SK-N-SH (cell line): ENCODE results near the gene CELF2. TPM values are rescaled to one million over a fixed set of nuclear protein-coding genes. Genes with fewer than 3 reads are reported as not detected.

ENCODE experiments used
- CTCF ChIA-PET: fragments of 300-600, 350-600 bp; formaldehyde crosslinking; extraction: SDS; loops from one replicate; lab custom pipeline; 2021; lab: Yijun Ruan, JAX
- POLR2A ChIA-PET: fragments of 350-600 bp; sonication (Branson Sonifier 250); formaldehyde crosslinking; extraction: SDS; loops from one replicate; lab custom pipeline; 2020; ENCODE audit warnings: antibody characterized with exemption, inconsistent platforms; lab: Yijun Ruan, JAX
- DNase-seq: peaks from one replicate; pipeline ENCODE4 v3.0.0; 2012
- H2AFZ ChIP-seq: fragments of 200-600 bp; sonication (generic); 2 replicates; pipeline ENCODE4 v1.8.1; 2016; ENCODE audit warnings: antibody characterized with exemption, mild to moderate bottlenecking, low read depth
- H3F3A ChIP-seq: fragments of 200-600 bp; sonication (generic); replicated peaks from 2 replicates; pipeline ENCODE3; 2016; ENCODE audit warnings: antibody characterized with exemption, mild to moderate bottlenecking; ENCODE audit not compliant: insufficient read depth
- H3K27ac ChIP-seq, 2 experiments: fragments of 200-500 bp in 1 of 2; fragments of 200-600 bp in 1 of 2; sonication (Bioruptor generic) in 1 of 2; sonication (generic), shearing (Covaris generic) in 1 of 2; 2 replicates each; pipeline versions ENCODE4 v1.5.1 to v1.6.1; 2014 to 2016; ENCODE audit warnings: low read depth in 2 of 2, inconsistent platforms in 1 of 2, low read length in 1 of 2, mild to moderate bottlenecking in 1 of 2, mixed read lengths in 1 of 2
- H3K27me3 ChIP-seq: fragments of 200-600 bp; sonication (generic), shearing (Covaris generic); 2 replicates; pipeline ENCODE4 v1.6.1; 2016; ENCODE audit warnings: mixed run types; ENCODE audit not compliant: insufficient read depth
- H3K36me3 ChIP-seq, 2 experiments: fragments of 200-500 bp in 1 of 2; fragments of 200-600 bp in 1 of 2; sonication (Bioruptor generic) in 1 of 2; sonication (generic) in 1 of 2; replicated peaks in 1 of 2; 2 replicates each; pipeline versions ENCODE3 to v1.5.1; 2014 to 2016; ENCODE audit warnings: low read length in 1 of 2, mild to moderate bottlenecking in 1 of 2; ENCODE audit not compliant: insufficient read depth in 2 of 2, control insufficient read depth in 1 of 2
- H3K4me1 ChIP-seq, 2 experiments: fragments of 200-500 bp in 1 of 2; fragments of 200-600 bp in 1 of 2; sonication (Bioruptor generic) in 1 of 2; sonication (generic), shearing (Covaris generic) in 1 of 2; 2 replicates each; pipeline versions ENCODE4 v1.5.1 to v1.6.1; 2014 to 2016; ENCODE audit warnings: low read depth in 1 of 2, low read length in 1 of 2, mixed run types in 1 of 2; ENCODE audit not compliant: insufficient read depth in 2 of 2, control insufficient read depth in 1 of 2
- H3K4me2 ChIP-seq: fragments of 200-600 bp; sonication (generic), shearing (Covaris generic); 2 replicates; pipeline ENCODE4 v1.6.1; 2017; ENCODE audit warnings: mixed run types
- H3K4me3 ChIP-seq, 2 experiments: fragments of 200-500 bp in 1 of 2; fragments of 200-600 bp in 1 of 2; sonication (Bioruptor generic) in 1 of 2; sonication (generic), shearing (Covaris generic) in 1 of 2; 2 replicates each; pipeline versions ENCODE4 v1.5.1 to v1.8.1; 2014 to 2016; ENCODE audit warnings: low read depth in 2 of 2, inconsistent platforms in 1 of 2, low read length in 1 of 2, mild to moderate bottlenecking in 1 of 2, mixed read lengths in 1 of 2, moderate library complexity in 1 of 2
- H3K79me2 ChIP-seq: fragments of 200-600 bp; sonication (generic); 2 replicates; pipeline ENCODE4 v1.8.1; 2017; ENCODE audit warnings: mild to moderate bottlenecking; ENCODE audit not compliant: insufficient read depth
- H3K9ac ChIP-seq: fragments of 200-600 bp; sonication (generic); 2 replicates; pipeline ENCODE4 v1.6.1; 2017; ENCODE audit warnings: mixed run types
- H3K9me2 ChIP-seq: fragments of 200-600 bp; sonication (generic); 2 replicates; pipeline ENCODE4 v1.6.1; 2017; ENCODE audit warnings: mixed run types
- H3K9me3 ChIP-seq: fragments of 200-600 bp; sonication (generic); 2 replicates; pipeline ENCODE4 v1.6.1; 2017; ENCODE audit warnings: mixed run types, mild to moderate bottlenecking, moderate library complexity
- H4K20me1 ChIP-seq: fragments of 200-600 bp; sonication (generic); 2 replicates; pipeline ENCODE4 v1.6.1; 2017; ENCODE audit warnings: mild to moderate bottlenecking, mixed run types; ENCODE audit not compliant: insufficient read depth
- ELF1 ChIP-seq: IDR thresholded peaks from 2 replicates; pipeline ENCODE4 v1.4.0; 2012
- FOXM1 ChIP-seq: IDR thresholded peaks from 2 replicates; pipeline ENCODE4 v1.4.0; 2012; ENCODE audit warnings: low read depth, mild to moderate bottlenecking
- GABPA ChIP-seq: IDR thresholded peaks from 2 replicates; pipeline ENCODE4 v1.4.0; 2012; ENCODE audit warnings: low read depth, mild to moderate bottlenecking
- JUND ChIP-seq: IDR thresholded peaks from 2 replicates; pipeline ENCODE4 v1.4.0; 2012
- MEF2A ChIP-seq: IDR thresholded peaks from 2 replicates; pipeline ENCODE4 v1.4.0; 2012; ENCODE audit warnings: low read depth, borderline replicate concordance
- NFIC ChIP-seq: IDR thresholded peaks from 2 replicates; pipeline ENCODE4 v1.4.0; 2012; ENCODE audit warnings: borderline replicate concordance
- NRF1 ChIP-seq: IDR thresholded peaks from 2 replicates; pipeline ENCODE4 v1.6.1; 2012; ENCODE audit warnings: low read depth, mild to moderate bottlenecking, low read length
- POLR2AphosphoS5 ChIP-seq: IDR thresholded peaks from 2 replicates; pipeline ENCODE4 v1.6.1; 2012; ENCODE audit warnings: low read depth, low read length
- SMC3 ChIP-seq: IDR thresholded peaks from 2 replicates; pipeline ENCODE4 v1.6.1; 2012; ENCODE audit warnings: low read depth, low read length, improper control_type of control experiment
- TAF1 ChIP-seq: IDR thresholded peaks from 2 replicates; pipeline ENCODE4 v1.6.1; 2012; ENCODE audit warnings: low read depth, mild to moderate bottlenecking, low read length, moderate library complexity, borderline replicate concordance
- YY1 ChIP-seq: IDR thresholded peaks from 2 replicates; pipeline ENCODE4 v1.4.0; 2012; ENCODE audit warnings: low read depth, mild to moderate bottlenecking
- WGBS: methylation state at CpG from one replicate; pipeline ENCODE4 v1.1.6; 2017; ENCODE audit warnings: low lambda C conversion rate; 5-methylcytosine and 5-hydroxymethylcytosine counted together
- polyA plus RNA-seq, 3 experiments: library from polyadenylated mRNA; depleted of rRNA; stranded (reverse); fragments of >200 nt; gene quantifications; 2 replicates each; pipeline ENCODE4 v1.2.3, GENCODE V29; 2012
- TF ChIP-seq, protein P1 (sequence below): IDR thresholded peaks from 2 replicates; pipeline ENCODE4 v1.4.0; 2012; ENCODE audit warnings: low read depth, borderline replicate concordance
- TF ChIP-seq, protein P2 (sequence below): IDR thresholded peaks from 2 replicates; pipeline ENCODE4 v1.4.0; 2012; ENCODE audit warnings: low read depth, borderline replicate concordance
- TF ChIP-seq, protein P3 (sequence below): fragments of 150-350 bp; IDR thresholded peaks from 2 replicates; pipeline ENCODE4 v1.6.1; 2017; ENCODE audit warnings: antibody characterized with exemption, low read length, low read depth, borderline replicate concordance
- TF ChIP-seq, protein P4 (sequence below): IDR thresholded peaks from 2 replicates; pipeline ENCODE4 v1.6.1; 2012; ENCODE audit warnings: mild to moderate bottlenecking, low read depth, low read length, moderate library complexity
- TF ChIP-seq, protein P5 (sequence below): IDR thresholded peaks from 2 replicates; pipeline ENCODE4 v1.4.0; 2012; ENCODE audit warnings: low read depth
- TF ChIP-seq, protein P6 (sequence below): fragments of 200-600 bp; sonication (generic); IDR thresholded peaks from 2 replicates; pipeline ENCODE4 v1.6.1; 2017; ENCODE audit warnings: antibody characterized with exemption, mild to moderate bottlenecking, moderate library complexity

CELF2 gene
- polyA plus RNA-seq, 1 of the 3 experiments (the other 2 are of a cell fraction), result 0.03 TPM

DNA sequence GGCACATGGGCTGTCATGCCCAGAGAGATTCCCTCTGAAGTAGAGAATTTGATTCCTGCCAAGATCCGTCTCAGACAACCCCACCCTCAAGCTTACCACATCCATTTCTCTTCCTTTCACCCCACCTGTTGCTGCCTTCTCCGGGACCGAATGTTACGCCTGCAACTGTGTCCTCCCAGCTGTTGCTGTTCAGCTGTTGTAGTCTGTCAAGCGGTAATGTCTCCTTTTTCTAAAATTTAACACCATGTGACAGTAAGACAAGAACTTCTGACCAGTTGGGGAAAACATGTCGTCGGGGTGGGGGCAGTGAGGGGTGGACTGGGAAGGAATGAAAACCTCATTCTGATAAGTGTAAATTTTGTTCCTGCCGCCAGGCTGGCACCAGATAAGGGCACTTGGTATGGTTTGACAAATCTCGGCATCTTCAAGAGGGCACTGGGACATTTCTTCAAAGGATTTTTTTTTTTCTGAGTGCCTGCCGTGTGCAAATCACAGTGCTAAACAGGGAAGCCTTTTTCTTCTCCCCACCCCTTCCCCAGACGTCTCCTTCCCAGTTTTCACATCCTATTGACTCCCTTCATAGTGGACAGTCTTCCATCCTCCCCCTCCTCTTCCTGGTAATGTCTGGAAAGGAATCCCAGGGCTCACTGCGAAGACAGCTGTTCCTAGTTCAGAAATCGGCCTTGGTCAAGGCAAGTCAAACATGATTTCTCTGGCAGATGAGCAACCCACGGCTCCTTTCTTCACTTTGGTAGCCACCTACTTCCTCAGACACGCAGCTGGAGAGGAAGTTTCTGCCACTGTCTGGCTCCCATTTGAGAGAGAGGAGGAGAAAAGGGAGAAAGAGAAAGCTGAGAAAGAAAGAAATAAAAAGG, 5.0 kb upstream of the CELF2 start:
- CTCF ChIA-PET, result interaction anchor here (0.9 to 1.4 kb wide), 3 partner anchors 12 to 25 kb away, joined by 3 to 4 read pairs (median 3); no protein-coding TSS in a partner anchor
- DNase-seq, result no peak
- Histone ChIP-seq H4K20me1 (no peaks in the 10 kb centered on the region), H3K79me2 (no peaks in the 10 kb centered on the region), H3K4me2 (no peak overlapping the region), H2AFZ (no peak overlapping the region), H3K36me3 (no peaks in the 10 kb centered on the region), H3K27ac (no peak overlapping the region), H3K4me1 (no peaks in the 10 kb centered on the region; a peak in 1 of 4 replicates), H3K4me3 (no peak overlapping the region), H3K9me2 (no peaks in the 10 kb centered on the region), H3K9me3 (no peaks in the 10 kb centered on the region), H3F3A (no peaks in the 10 kb centered on the region), H3K27me3 (no peaks in the 10 kb centered on the region), H3K9ac (no peak overlapping the region)
- TF ChIP-seq JUND, result no peak
- TF ChIP-seq GABPA, result no peak
- no peak for TF ChIP-seq NRF1
- TF ChIP-seq, protein P1, sequence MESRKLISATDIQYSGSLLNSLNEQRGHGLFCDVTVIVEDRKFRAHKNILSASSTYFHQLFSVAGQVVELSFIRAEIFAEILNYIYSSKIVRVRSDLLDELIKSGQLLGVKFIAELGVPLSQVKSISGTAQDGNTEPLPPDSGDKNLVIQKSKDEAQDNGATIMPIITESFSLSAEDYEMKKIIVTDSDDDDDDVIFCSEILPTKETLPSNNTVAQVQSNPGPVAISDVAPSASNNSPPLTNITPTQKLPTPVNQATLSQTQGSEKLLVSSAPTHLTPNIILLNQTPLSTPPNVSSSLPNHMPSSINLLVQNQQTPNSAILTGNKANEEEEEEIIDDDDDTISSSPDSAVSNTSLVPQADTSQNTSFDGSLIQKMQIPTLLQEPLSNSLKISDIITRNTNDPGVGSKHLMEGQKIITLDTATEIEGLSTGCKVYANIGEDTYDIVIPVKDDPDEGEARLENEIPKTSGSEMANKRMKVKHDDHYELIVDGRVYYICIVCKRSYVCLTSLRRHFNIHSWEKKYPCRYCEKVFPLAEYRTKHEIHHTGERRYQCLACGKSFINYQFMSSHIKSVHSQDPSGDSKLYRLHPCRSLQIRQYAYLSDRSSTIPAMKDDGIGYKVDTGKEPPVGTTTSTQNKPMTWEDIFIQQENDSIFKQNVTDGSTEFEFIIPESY, result no peak
- TF ChIP-seq TAF1, result no peak
- POLR2A ChIA-PET, result no interaction called here
- WGBS, result 22% methylated on average over 15 of the region's 15 CpGs

DNA sequence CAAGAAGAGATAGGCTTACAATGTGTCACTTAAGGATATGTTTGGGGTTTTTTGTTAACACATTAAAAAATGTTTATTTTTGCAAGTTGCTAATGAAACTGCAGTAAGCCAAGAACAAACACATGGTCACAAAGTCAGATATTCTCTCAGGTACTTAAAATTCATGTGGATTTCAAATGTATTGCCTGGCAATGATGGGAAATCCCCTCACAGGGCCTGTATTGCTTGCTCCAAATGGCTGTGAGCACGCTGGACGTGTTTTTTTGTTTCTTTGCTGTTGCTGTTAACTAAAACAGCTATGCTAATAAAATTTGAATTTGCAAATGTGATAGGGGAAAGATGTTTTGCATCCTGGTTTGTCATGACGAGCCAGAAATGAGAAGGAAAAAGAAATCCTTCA, 3.8 kb upstream of the CELF2 start:
- no peak for TF ChIP-seq POLR2AphosphoS5
- TF ChIP-seq GABPA, result no peak
- no peak for TF ChIP-seq FOXM1
- TF ChIP-seq, protein P2, sequence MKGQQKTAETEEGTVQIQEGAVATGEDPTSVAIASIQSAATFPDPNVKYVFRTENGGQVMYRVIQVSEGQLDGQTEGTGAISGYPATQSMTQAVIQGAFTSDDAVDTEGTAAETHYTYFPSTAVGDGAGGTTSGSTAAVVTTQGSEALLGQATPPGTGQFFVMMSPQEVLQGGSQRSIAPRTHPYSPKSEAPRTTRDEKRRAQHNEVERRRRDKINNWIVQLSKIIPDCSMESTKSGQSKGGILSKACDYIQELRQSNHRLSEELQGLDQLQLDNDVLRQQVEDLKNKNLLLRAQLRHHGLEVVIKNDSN, result no peak
- TF ChIP-seq YY1, result no peak
- TF ChIP-seq, protein P3, sequence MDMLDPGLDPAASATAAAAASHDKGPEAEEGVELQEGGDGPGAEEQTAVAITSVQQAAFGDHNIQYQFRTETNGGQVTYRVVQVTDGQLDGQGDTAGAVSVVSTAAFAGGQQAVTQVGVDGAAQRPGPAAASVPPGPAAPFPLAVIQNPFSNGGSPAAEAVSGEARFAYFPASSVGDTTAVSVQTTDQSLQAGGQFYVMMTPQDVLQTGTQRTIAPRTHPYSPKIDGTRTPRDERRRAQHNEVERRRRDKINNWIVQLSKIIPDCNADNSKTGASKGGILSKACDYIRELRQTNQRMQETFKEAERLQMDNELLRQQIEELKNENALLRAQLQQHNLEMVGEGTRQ, result no peak
- no peak for TF ChIP-seq JUND
- TF ChIP-seq NFIC, result no peak
- TF ChIP-seq, protein P4, sequence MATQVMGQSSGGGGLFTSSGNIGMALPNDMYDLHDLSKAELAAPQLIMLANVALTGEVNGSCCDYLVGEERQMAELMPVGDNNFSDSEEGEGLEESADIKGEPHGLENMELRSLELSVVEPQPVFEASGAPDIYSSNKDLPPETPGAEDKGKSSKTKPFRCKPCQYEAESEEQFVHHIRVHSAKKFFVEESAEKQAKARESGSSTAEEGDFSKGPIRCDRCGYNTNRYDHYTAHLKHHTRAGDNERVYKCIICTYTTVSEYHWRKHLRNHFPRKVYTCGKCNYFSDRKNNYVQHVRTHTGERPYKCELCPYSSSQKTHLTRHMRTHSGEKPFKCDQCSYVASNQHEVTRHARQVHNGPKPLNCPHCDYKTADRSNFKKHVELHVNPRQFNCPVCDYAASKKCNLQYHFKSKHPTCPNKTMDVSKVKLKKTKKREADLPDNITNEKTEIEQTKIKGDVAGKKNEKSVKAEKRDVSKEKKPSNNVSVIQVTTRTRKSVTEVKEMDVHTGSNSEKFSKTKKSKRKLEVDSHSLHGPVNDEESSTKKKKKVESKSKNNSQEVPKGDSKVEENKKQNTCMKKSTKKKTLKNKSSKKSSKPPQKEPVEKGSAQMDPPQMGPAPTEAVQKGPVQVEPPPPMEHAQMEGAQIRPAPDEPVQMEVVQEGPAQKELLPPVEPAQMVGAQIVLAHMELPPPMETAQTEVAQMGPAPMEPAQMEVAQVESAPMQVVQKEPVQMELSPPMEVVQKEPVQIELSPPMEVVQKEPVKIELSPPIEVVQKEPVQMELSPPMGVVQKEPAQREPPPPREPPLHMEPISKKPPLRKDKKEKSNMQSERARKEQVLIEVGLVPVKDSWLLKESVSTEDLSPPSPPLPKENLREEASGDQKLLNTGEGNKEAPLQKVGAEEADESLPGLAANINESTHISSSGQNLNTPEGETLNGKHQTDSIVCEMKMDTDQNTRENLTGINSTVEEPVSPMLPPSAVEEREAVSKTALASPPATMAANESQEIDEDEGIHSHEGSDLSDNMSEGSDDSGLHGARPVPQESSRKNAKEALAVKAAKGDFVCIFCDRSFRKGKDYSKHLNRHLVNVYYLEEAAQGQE, result no peak
- TF ChIP-seq, protein P5, sequence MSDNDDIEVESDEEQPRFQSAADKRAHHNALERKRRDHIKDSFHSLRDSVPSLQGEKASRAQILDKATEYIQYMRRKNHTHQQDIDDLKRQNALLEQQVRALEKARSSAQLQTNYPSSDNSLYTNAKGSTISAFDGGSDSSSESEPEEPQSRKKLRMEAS, result no peak
- no peak for TF ChIP-seq ELF1
- TF ChIP-seq, protein P6, sequence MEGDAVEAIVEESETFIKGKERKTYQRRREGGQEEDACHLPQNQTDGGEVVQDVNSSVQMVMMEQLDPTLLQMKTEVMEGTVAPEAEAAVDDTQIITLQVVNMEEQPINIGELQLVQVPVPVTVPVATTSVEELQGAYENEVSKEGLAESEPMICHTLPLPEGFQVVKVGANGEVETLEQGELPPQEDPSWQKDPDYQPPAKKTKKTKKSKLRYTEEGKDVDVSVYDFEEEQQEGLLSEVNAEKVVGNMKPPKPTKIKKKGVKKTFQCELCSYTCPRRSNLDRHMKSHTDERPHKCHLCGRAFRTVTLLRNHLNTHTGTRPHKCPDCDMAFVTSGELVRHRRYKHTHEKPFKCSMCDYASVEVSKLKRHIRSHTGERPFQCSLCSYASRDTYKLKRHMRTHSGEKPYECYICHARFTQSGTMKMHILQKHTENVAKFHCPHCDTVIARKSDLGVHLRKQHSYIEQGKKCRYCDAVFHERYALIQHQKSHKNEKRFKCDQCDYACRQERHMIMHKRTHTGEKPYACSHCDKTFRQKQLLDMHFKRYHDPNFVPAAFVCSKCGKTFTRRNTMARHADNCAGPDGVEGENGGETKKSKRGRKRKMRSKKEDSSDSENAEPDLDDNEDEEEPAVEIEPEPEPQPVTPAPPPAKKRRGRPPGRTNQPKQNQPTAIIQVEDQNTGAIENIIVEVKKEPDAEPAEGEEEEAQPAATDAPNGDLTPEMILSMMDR, result no peak
- no peak for TF ChIP-seq SMC3
- TF ChIP-seq MEF2A, result no peak
- no peaks in the 10 kb centered on the region for H3K79me2 ChIP-seq
- ChIA-PET CTCF (interaction anchor here (0.9 to 1.4 kb wide), 2 partner anchors 11 to 22 kb away, joined by 3 read pairs; no protein-coding TSS in a partner anchor), POLR2A (no interaction called here)
- no peaks in the 10 kb centered on the region for H3K36me3 ChIP-seq
- no peak overlapping the region for H3K9ac ChIP-seq
- no peaks in the 10 kb centered on the region for H3K9me3 ChIP-seq
- no peaks in the 10 kb centered on the region for H3F3A ChIP-seq
- H3K4me2 ChIP-seq, result no peak overlapping the region
- H3K4me3 ChIP-seq, result no peak overlapping the region
- 11% methylated on average over 3 of the region's 3 CpGs for WGBS
- H2AFZ ChIP-seq, result no peak overlapping the region
- no peaks in the 10 kb centered on the region for H3K9me2 ChIP-seq
- H3K27me3 ChIP-seq, result no peaks in the 10 kb centered on the region
- DNase-seq, result no peak
- no peaks in the 10 kb centered on the region for H4K20me1 ChIP-seq
- H3K27ac ChIP-seq, result no peak overlapping the region
- H3K4me1 ChIP-seq, result peaks cover 0 to 2% of the 10 kb centered on the region in 2 experiments; a peak in 1 of 4 replicates
